Mesenteric fat pad (tissue), 1 donor: ENCODE results near the gene NUP210. TPM values are rescaled to one million over a fixed set of nuclear protein-coding genes. Genes with fewer than 3 reads are reported as not detected.

ENCODE experiments used
- DNase-seq: peaks from one replicate; pipeline ENCODE4 v3.0.0-alpha.2; 2020; ENCODE audit warnings: low spot score
- total RNA-seq: library from RNA; stranded (reverse); fragmentation: NEBNext Ultra II Directional; extraction: Animal tissue kit (Norgen Biotek cat#: 25700); gene quantifications from one replicate; pipeline ENCODE4 v1.2.1, GENCODE V29; 2021
- donor health status: DM: yes; HTN: yes; CAD: no.

NUP210 gene
- total RNA-seq, 1 donor from 2014 or later, result 1.5 TPM

DNA sequence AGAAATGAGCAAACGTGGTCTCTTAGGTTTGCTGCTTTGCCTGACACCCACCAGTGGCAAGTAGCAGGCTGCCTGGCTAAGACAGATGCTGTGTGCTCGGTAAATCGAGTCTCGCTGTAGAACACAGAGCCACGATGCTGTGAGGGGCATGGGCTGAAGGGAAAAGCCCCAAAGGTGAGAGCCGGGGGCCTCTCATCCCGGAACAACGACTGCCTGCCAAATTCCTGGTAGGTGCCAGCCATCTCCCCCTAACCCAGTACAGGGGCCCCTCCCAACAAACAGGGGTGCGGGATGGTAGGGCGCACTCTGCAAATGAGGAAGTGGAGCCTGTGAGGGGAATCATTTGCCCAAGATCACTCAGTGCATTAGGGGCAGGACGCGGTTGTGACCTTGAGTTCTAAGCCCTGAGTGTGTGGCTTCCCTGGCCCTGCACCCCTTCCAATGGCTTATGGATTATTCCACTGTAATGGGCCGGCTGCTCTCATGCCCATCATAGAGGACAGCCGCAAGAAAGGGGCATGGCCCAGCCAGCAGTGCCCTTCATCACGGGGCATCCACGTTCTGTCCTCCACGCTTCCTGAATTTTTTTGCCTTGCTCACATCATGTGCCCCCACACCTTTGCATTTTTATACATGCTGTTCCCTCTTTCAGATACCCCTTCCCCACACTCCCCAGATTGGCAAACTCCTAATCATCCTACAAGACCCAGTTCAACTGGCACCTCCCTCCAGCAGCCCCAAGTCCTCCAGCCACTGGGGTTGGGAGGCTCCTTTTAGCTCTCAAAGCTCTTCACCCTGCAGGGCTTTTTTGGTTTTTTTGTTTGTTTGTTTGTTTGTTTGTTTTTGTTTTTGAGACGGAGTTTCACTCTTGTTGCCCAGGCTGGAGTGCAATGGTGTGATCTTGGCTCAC is 125.4 kb downstream of the NUP210 start:
- no peak for DNase-seq

DNA sequence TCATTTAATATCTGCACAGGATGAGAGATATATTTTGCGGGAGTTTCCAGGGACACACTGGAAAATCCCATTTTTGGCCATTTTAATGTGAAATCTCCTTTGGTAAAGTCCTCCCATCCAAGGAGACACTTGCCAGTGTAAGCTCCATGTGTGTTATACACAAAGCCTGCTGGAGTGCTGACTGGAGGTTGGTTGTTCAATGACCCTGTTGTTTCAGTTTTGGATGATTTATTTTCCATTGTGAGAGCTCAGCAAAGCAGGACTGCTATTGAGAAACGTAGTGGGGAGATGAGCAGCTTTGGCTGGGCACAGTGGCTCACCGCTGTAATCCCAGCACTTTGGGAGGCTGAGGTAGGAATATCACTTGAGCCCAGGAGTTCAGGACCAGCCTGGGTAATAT is 127.7 kb downstream of the NUP210 start:
- no peak for DNase-seq

DNA sequence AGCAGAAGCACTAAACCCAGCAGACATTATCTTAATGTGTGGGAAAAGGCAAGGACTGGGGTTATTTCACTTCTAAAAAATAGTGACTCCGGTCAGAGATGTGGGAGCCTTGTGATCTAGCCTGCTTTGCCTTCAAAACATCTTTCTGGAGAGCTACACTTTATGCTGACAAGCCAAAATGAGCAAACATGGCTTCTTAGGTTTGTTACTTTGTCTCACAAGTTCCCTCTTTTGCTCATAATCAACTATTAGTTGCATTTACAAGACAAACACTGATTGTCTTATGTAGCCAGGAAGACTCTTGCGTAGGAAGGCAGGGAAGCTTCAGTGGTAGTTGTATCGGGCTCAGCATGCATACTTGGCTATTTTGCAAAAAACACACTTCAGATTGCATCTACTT is 129.2 kb downstream of the NUP210 start:
- no peak for DNase-seq

DNA sequence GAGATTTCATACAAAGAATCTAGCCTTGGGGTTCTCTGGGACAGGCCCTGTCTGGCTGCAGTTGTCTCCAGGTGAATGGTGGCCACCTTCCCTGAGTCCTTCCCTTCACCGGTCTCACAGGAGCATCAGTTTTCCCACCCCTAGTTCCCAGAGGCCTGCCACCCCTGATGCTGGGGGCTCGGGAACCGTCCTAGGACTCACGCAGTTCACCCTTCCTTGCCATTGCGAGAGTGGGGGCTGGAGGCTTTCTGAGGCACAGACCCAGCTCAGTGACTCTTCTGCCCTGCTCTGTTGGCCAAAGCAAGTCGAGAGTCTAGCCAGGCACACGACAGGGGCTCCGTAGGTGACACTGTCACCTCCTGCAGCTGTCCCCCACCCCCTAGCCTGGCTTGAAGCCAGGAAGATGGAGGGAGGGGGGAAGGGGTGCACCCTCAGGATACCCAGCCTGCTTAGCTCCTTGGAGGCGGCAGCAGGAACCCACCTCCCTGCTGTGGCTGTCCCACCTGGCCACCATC is 130.3 kb downstream of the NUP210 start:
- DNase-seq, result no peak

DNA sequence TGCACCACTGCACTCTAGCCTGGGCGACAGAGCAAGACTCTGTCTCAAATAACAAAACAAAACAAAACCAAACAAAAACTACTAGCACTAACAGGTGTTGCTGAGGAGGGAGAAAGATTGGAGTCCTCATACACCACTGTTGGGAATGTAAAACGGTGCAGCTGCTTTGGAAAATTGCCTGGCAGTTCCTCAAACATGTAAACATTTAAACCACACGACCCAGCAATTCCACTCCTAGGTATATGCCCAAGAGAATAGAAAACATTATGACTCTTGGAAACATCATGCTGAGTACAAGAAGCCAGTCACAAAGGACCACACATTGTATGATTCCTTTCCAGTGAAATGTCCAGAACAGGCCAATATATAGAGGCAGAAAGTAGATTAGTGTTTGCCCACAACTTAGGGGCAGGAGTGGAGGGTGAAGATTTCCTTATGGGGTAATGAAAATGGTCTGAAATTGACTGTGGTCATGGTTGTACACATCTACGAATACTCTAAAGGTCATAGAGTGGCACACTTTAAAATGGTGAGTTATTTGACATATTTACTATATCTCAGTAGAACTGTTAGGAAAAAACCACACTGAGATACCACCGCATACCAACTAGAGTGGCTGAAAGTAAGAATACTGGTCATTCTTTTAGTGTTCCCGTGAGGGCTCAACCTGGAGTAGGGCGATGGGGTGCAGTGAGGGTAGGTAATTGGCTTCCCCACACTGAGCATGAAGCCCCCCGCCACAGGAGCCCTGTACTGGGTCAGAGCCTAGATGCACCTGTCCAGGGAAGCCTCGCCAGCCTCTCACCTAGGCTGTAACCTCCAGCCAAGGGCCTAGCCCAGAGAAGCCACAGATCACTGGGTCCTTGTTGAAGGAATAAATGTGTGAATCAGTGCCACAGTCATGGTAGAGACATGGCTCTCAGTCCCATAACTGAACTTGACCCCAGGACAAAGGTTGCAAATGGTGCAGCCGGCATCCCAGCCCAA is 131.1 kb downstream of the NUP210 start:
- no peak for DNase-seq

DNA sequence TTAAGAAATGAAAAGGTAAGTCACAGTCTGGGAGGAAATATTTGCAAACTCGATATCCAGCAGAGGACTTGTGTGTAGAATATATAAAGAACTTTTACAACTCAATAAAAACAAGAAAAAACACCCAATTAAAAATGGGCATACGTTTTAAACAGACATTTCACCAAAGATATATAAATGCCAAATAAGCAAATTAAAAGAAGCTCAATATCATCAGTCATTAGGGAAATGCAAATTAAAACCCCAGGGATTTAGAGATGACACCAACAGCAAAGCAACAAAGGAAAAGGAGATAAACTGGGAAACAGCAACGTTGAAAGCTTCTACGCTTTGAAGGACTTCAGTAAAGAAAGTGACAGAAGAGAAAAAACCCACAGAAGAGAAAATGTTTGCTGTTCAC is 132.3 kb downstream of the NUP210 start:
- DNase-seq, result no peak

DNA sequence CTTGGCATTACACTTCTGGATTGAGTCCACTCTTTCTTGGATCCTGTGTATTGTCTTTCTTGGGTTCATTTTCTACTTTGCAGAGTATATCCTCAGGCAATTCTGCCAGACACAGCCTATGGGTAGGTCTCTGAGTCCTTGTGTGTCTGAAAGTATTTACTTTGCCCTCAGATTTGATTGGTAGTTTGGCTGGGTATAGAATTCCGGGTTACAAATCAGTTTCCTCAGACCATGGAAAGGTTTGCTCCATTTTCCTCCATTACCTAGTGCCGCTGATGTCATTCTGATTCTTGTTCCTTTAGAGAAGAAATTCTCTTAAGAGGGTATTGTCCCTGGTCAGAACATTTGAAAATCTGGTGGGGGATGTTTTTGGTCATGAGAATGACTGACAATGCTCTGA is 133.2 kb downstream of the NUP210 start:
- DNase-seq, result no peak

DNA sequence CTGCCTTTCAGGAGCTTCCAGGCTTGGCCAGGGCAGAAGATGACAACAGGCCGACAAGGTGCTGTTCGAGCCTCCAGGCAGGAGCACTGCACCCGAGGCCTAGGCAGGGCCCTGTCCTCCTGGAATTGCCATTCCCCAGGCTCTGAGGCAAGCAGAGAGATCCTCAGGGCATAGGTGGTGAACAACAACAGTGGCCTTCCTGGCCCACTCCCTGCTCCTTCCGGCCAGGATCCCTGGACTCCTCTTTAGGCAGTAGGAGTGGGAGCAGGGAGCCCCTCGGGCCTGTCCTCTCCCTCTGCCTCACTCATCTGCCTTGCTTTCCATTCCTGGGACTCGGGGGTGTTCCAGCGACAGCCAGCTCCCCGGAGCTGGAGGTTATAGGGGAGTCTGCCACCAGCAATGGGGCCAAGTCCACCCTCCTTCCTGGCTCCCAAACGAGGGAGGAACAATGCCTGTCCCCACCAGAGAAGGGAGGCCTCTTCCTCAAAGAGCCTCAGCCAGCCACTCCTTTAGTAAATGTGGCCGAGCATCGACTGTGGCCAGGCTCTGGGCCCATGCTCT is 135.0 kb downstream of the NUP210 start:
- no peak for DNase-seq

DNA sequence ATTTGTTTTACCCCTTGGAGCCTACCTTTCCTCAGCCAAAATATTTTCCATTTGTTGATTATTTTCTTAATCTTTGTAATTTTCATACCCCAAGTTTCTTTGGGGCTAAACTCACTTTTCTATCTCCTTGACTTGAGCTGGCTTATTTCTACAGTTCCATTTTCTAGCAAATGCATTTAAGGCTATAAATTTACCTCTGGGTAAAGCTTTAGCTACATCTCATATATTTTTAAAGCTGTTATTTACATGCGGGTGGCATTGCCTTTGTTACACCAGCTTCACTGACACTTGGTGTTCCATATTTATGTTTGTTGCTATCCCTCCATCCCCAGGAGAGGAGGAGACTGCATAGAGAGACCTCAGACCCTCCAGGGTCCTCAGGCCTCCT is 136.3 kb downstream of the NUP210 start:
- DNase-seq, result no peak

DNA sequence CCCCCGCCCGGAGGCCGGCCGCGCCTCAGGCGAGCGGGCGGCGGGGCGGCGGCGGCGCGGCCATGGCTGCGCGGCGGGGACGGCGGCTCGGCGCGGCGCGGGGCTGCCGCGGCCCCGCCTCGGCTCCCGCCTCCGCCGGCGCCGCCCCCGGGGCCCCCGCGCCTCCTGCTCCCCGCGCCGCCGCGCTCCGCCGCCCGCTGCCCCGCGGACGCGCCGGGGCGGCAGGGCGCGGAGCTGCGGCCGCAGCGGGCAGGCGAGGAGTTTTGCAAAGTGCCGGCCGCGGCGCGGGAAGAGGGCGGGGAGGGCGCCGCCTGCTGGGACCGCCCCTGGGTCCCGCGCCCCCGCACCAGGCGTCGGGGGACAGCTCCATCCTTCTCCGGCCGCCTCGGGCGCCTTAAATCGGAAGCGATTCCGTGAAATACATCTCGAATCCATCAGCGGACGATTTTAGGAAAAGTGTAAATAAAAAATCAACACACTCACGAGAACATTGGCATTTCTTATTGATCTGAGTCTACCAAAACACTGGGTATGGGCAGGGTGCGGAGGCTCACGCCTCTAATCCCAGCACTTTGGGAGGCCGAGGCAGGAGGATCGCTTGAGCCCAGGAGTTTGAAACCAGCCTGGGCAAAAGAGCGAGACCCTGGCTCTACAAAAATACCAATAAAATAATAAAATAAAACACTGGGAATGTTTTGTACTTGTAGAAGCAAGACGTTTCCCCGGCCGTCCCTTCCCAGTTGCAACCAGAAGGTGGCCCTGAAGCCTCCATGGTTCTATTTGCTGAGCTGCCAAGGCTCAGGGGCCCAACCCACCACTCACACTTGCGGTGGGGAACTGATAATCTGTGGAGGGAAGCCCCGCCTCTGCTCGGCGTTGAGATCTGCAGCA is 136.9 kb downstream of the NUP210 start:
- DNase-seq, result no peak

DNA sequence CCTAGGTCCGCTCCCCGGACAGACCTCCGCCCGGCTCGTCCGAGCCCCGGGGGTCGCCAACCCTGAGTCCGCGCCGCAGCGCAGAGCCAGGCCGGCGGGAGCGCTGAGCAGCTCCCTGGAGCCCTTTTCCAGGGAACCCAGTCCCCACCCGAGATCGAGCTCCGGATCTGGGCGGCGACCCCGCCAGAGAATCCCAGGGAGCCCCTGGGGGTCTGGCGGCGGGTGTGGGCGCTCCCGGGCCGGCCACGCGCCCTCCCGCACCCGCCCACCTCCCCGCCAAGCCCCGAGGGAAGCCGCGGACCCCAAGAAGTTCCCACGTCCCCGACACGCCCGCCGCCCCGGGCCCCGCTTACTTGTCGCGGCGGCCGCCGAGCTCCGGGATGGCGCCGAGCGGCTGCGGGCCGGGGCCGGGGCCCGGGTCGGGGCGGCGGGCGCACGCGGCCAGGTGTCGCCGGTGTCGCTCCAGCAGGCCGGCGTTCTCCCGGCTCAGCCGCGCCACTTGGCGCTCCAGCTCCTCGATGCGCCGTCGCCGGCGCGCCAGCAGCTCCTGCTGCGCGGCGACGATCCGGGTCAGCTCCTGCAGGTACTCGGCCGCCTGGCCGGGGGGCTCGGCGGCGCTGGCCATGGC is 137.7 kb downstream of the NUP210 start:
- DNase-seq, result no peak

DNA sequence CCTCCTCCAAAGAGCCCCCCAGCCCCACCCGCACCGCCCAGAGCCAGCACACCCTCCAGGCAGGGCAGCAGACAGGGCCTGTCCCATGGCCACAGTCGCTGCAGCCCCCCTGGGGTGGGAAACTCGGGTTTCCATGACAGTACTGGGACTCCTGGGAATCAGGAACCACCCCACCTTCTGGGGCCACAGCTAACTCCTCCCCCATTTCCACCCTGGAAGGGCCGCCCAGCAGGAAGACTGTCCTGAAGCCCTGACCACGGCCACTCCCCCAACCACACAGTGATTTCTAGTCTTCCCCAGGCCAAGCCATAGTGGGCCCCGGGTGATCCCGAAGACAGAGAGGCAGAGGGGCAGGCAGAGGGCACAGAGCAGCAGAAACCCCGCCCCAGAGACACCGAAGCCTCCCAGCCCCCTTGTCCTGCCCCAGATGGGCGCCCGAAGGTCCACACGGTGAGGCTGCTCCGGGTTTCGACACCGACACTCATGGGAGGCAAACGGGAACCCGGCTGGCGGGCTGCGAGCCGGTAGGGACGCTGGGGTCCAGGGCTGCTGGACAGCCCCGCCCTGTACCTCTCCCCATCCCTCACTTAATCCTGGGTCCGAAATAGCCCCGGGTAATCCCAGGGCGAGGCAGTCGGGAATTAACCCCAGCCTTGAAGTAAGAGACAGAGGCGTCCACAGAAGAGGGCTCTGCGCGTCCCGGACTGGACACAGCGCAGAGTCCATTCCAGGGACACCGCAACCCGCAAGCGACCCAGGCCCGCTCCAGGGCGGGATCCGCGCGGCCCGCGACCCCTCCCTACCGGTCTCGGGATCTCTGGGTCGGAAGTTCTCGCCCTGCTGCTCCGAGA is 138.4 kb downstream of the NUP210 start:
- DNase-seq, result no peak

DNA sequence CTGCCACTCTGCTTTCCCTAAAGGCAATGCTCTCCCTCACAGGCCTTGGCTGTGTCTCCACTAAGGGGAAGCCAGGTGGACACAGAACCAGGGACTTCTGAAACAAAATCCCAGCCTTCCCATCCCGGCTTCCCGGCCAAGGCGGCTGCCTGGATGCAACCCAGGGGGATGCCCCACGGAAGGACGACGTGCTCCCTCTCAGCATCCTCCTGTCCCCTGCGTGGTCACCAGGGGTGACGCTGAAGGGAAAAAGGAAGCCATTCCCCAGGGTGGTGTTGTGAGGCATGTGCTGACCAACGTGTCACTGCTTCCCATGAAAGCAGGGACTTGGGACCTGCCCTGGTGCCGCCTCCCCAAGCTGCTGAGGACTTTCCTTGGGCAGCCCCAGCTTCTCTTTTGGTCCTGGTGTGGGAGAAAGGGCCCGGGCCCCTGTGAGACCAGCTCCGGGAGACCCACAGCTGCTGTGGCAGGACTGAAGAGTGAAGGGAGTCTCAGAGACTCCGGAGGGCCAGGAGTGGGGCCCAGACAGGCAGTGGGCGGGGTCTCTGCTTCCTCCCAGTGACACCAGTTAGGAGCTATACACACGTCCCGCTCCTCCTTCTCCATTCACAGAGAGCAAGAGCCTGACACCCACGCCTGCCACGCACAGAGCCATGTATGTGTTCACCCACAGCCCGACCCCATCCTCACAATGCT is 139.2 kb downstream of the NUP210 start:
- no peak for DNase-seq

DNA sequence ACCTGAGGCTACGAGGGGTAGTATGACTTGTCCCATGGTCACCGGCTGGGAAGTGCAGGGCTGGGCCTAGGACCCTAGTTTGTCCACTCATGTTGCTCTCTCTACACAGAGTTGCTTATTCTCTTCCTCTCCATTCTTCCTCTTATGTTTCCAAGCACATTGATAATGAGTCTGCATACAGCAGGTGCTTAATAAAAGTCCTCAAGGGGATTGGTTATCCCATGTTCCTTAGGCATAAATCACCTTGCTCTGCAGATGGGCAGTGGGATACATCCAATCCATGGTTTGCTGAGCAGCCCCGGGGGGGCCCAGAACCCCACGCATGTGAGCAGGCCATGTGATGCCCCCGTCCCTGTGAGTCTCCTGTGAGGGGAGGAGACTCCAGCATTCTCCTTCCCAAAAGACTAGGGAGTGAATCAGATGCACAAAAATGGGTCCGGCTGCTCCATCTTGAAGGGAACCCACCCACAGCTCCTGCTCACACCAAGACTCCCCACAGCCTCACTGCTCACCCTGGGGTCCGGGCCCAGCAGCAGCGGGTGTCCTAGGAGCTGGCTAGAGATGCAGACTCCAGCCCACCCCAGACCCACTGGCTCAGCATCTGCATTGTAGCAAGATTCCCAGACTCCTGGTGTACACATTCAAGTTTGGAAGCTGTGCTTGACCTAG is 139.9 kb downstream of the NUP210 start:
- no peak for DNase-seq

DNA sequence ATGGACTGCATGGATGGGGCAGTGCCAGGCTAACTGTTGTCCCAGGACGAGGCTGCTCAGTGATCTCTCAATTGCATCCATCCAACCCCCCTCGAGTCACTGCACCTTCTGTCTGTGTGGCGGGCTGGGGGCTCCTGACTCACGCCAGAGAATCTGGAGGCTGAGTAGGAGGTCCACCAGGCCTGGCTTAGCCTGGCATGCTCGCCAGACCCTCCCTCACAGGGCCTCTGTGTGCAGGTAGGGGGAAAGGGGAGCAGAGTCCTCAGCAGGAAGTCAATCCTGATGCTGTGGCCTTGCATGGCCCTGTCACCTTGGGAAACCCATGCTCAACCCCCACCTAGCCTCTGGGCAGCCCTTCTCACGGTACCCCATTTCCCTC is 140.6 kb downstream of the NUP210 start:
- no peak for DNase-seq

DNA sequence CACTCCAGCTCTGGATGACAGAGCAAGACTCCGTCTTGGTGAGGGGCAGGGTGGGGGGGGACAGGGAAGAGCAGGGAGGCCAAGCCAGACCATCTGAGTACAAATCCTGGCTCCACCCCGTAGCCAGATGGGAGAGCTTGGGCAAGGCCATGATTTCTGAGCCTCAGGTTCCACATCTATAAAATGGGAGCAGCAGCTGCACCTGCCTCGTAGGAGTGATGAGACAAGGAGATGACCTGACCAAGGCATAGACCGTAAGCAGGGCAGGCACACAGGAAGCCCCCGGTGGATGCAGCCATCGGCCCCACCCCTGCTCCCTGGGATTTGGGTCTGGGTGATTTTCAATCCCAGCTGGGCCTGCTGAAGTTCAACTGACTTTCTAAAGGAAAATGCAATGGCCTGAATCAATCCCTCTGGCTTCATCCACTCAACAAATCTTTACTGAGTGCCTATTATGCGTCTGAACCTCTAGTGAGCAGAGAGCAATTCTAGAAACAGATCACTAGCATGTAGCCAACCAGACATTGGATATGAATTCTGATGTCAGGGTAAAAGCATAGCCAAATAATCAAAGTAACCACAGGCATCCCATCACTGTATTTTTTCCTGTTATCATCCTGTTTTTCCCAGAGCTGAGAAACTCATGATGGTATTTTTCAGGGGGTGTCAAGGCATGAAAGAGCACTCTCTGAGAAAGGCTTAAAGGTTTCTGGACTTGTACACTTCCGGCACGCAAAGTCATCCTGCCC is 141.2 kb downstream of the NUP210 start:
- no peak for DNase-seq

DNA sequence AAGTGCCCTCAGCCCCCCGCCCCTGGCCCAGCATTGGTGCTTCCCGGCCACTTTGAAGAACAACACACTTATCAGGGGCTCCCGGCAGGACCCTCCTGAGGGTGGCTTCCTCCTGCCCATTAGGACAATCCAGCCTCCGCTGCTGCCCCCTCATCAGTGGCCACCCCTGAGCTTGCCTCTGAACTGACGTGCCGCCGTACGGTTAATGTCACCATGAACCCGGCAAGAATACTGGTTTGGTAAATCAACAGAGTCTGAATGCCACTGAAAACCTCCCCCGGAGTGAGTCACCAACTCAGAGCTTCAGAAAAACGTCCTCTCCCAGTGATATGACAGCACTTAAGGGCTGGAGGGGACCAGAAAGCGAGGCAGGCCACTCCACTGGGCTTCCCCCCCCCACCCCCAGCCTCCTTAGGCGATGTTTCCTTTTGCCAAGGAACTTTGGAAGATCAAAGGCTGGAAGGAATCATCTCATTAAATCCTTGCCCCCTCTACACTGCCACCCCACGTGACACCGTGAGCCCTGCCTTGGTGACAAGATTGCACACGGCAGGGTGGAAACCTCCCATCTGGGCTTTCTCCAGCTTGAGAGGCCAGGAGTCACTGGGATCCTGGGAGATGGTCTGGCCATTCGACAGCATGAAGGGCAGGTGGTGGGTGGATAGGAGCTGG is 142.1 kb downstream of the NUP210 start:
- no peak for DNase-seq
